CD4-positive, alpha-beta T cell treated with Interleukin-12 subunit alpha and Interleukin-12 subunit beta, for 1 hour (primary cell): ENCODE measurements around the gene AP3B1.
"Not testable (repeated sequence)": the region's sequence is repeated elsewhere in the genome, so short reads cannot be mapped to it uniquely, and the experiment has no call there.

ENCODE experiments used
- DNase-seq: peaks from one replicate; pipeline ENCODE4 v3.0.0-alpha.2; 2020

The AP3B1 gene

GRCh38 chr5:78132507-78132906 lies 162.0 kb downstream of the AP3B1 start:
- DNase-seq, result no peak

GRCh38 chr5:78129597-78129996 lies 164.9 kb downstream of the AP3B1 start:
- no peak for DNase-seq

GRCh38 chr5:78127875-78128274 lies 166.6 kb downstream of the AP3B1 start:
- DNase-seq, result no peak

DNA sequence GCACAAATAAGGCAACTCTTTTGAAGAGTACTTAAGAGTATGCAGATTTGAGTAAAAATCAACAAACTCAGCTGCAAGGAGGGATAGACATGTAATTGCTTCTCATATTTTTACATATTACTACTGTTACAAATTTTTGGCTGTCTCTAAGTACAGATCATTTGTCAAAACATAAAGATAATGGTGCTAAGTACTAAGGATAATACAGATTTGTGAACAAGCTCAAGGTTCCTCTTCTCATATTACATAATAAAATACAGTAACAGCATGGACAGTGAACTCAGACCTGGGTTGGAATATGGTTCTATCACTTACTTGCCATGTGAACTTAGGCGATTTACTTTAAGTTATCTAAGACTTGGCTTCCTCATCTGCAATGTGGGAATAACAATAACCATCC lies 168.0 kb downstream of the AP3B1 start:
- no peak for DNase-seq

DNA sequence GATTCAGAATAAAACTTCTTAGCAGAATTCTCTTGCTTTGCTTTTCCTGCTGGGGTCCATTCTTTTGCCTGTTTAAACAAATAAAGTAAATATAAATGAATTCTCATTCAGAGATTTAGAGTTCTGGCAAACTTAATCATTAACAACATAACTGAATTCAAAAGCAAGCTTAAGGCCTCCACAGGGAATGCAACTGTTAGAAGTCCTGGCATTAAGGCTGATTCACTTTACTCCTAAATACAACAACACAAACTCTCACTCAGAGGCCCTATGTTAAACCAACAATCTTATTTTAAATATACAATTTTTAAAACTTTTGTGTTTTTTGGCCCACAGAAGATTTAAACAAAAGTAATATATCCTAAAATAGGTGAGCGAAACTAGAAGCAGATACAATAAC lies 178.3 kb downstream of the AP3B1 start:
- DNase-seq, result no peak

- no peak for DNase-seq
These were observed 180.7 kb downstream of the AP3B1 start for GRCh38 chr5:78113689-78114264.

DNA sequence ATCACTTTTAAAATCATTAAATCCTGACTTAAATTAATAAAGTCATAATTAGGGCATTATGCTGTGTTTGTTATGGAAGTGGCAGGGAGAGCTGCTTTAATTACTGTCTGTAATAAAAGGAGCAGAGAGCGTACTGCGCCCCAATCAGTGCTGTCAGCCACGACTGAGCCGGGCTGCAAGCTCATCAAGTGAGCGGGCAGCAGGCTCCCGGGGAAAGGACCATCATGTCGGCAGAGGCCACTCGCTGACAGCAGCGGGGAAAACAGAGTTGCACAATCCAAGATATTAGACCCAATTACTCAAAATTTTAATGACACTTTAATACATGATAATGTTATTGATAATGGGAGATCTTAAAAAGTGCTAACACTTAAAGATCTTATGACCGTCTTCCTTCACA lies 181.6 kb downstream of the AP3B1 start:
- DNase-seq, result no peak

DNA sequence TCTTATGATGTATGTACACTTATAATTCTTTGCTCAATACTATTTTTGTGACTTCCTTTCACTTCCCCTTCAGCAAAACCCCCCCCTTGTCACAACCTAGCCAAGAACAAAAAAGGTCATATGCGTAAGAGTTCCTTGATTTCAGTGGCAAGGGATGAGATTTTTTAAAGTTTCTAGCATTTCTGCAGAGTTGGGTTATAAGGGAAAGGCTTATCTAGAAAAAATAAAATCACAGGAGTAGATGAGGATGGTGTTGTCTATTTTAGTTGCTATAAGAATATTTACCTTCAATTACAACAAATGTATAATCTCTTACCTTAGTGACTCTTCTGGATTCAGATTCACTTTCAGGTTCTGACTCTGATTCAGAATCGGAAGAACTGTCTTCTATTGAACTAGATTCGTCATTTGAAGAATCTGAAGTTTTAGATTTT lies 184.6 kb downstream of the AP3B1 start:
- DNase-seq, result no peak

- no peak for DNase-seq
These were observed 185.9 kb downstream of the AP3B1 start for GRCh38 chr5:78108564-78108963.

- no peak for DNase-seq
These were observed 191.1 kb downstream of the AP3B1 start for GRCh38 chr5:78103232-78103918.

- no peak for DNase-seq
These were observed 192.0 kb downstream of the AP3B1 start for GRCh38 chr5:78102500-78102899.

GRCh38 chr5:78095125-78095524 lies 199.4 kb downstream of the AP3B1 start:
- no peak for DNase-seq

GRCh38 chr5:78090002-78090401 lies 204.5 kb downstream of the AP3B1 start:
- no peak for DNase-seq

- DNase-seq, result no peak
These were observed 215.6 kb downstream of the AP3B1 start for GRCh38 chr5:78078858-78079257.

DNA sequence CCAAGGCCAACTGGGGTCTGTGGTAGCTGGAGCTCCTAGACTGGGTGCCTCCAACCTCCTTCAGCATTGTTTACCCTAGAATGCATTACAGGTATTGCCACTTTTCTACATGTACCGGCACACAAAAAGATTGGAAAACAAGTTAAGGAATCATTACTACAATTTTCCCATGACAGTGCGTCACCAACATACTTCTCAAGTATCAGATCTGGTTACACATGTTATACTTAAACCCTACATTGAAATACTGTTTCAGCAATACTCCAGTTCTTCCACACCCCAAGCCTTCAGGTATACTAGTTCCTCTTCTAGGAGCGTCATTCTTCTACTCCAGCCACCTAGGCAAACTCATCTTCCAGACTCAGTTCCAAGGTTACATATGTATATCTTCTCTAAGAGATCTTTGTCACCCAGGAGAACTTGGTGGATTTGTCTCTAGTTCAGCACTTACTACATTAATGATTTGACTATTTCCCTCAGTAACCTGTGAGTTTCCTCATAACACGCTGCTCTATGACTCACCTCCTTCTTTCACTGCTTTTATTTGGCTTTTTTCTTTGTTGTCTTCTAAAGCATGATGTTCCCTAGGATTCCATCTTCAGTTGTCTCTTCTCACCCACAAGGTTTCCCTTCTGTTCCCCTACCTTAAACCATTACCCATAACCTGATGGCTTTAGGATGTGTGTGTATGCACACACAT lies 217.0 kb downstream of the AP3B1 start:
- DNase-seq, result no peak

DNA sequence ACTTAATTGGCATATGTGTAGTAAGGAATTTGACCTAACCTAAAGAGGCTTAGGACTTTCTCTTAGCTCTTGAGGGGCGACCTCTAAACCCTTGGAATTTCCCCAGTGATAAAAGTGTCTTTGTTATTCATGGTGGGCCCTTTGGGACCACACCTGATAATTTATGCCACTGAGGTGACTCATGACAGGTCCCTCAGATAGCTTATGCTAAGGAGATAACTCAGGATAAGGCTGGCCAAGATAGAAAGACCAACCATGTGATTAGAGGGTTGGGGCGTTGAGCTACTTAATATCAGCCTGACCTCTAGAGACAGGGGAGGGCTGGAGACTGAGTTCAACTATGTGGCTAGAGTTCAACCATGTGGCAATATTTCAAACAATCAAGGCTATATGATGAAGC lies 218.1 kb downstream of the AP3B1 start:
- no peak for DNase-seq

GRCh38 chr5:78075301-78075700 lies 219.2 kb downstream of the AP3B1 start:
- no peak for DNase-seq

GRCh38 chr5:78070691-78071090 lies 223.8 kb downstream of the AP3B1 start:
- not testable (repeated sequence) for DNase-seq

GRCh38 chr5:78067581-78067980 lies 226.9 kb downstream of the AP3B1 start:
- DNase-seq, result not testable (repeated sequence)

- DNase-seq, result not testable (repeated sequence)
These were observed 227.8 kb downstream of the AP3B1 start for GRCh38 chr5:78066722-78067121.

- DNase-seq, result no peak
These were observed 228.8 kb downstream of the AP3B1 start for GRCh38 chr5:78065663-78066062.

- no peak for DNase-seq
These were observed 229.5 kb downstream of the AP3B1 start for GRCh38 chr5:78064941-78065472.

GRCh38 chr5:78063495-78063894 lies 231.0 kb downstream of the AP3B1 start:
- no peak for DNase-seq

DNA sequence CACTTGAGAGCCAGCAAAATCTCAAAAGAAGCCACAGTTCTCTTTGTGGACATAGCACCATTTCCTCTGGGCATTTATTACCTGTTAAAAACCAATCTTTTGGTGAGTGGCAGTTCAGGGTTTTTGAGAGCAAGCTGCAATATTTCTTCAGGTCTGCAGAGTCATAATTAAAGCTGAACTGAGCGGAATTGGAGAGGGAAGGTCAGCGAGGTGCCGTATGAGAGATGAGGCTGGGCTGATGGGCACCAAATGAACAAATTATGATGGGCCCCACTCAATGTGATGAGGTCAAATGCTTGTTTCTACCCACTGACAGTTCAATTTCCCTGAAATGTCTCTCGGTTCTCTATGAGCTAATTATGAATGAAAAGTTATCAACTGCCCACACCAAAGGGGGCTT lies 231.9 kb downstream of the AP3B1 start:
- no peak for DNase-seq
